Cardiac muscle cell (in vitro differentiated cells and primary cell): ENCODE data around the gene FCRLA. TPM values are rescaled to one million over a fixed set of nuclear protein-coding genes. Genes with fewer than 3 reads are reported as not detected.

ENCODE experiments used
- DNase-seq, 2 donors: peaks; one replicate each; pipeline versions ENCODE4 v3.0.0 to v3.0.0-alpha.2; 2010 to 2017; ENCODE audit warnings: low read depth in 1 of 2, low spot score in 1 of 2
- H3K27ac ChIP-seq: fragments of 200-600 bp; sonication (generic); 2 replicates; pipeline ENCODE4 v1.5.1; 2016
- H3K27me3 ChIP-seq: fragments of 200-600 bp; sonication (generic); 2 replicates; pipeline ENCODE4 v1.6.0; 2016; ENCODE audit warnings: control low read depth
- H3K36me3 ChIP-seq: fragments of 200-600 bp; sonication (generic); 2 replicates; pipeline ENCODE4 v1.5.1; 2016; ENCODE audit warnings: control low read depth
- H3K4me1 ChIP-seq: fragments of 200-600 bp; sonication (generic); 2 replicates; pipeline ENCODE4 v1.8.1; 2017; ENCODE audit warnings: low read depth, mild to moderate bottlenecking, mixed run types
- H3K4me3 ChIP-seq: fragments of 200-600 bp; sonication (generic); 2 replicates; pipeline ENCODE4 v1.5.1; 2016; ENCODE audit warnings: mild to moderate bottlenecking
- H3K9me3 ChIP-seq: fragments of 200-600 bp; sonication (generic); 2 replicates; pipeline ENCODE4 v1.5.1; 2017; ENCODE audit warnings: low read depth, mild to moderate bottlenecking, control low read depth
- polyA plus RNA-seq: library from polyadenylated mRNA; unstranded; fragments of >200 nt; fragmentation: Nextera tagmentation; extraction: Ambion mirVana; gene quantifications from 2 replicates; pipeline ENCODE4 v1.2.1, GENCODE V29; 2016
- total RNA-seq: library from RNA; depleted of rRNA; stranded (reverse); fragments of >200 nt; gene quantifications from 2 replicates; pipeline ENCODE4 v1.2.3, GENCODE V29; 2016
- TF ChIP-seq, protein P1 (sequence below): IDR thresholded peaks from 2 replicates; pipeline ENCODE4 v1.5.1; 2012; ENCODE audit warnings: low read depth, mild to moderate bottlenecking, low read length

Gene FCRLA
- total and polyA plus RNA-seq, 2 experiments from 2014 or later: not detected

DNA sequence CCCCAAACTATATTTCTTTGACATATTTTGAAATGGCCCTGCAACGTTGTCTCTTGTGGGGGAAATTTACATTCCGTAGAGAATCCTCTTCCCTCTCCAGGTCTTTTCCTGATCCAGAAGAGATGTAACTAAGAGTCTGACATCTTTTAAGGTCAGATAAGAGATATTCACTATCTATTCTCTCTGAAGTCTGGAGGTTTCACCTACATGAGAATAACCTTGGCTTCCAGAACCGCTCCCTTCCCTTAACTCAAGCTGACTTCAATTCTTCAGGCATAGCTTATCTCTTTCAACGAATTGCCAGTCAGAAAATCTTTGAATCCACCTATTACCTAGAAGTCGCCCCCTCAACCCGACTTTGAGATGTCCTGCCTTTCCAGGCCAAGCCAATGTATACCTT lies 24.2 kb downstream of the FCRLA start:
- Histone ChIP-seq H3K27me3 (peaks cover 6% of the 10 kb centered on the region), H3K36me3 (no peaks in the 10 kb centered on the region), H3K4me1 (no peaks in the 10 kb centered on the region), H3K4me3 (no peak overlapping the region), H3K9me3 (no peaks in the 10 kb centered on the region), H3K27ac (no peak overlapping the region)
- DNase-seq: no peak
- TF ChIP-seq, protein P1, sequence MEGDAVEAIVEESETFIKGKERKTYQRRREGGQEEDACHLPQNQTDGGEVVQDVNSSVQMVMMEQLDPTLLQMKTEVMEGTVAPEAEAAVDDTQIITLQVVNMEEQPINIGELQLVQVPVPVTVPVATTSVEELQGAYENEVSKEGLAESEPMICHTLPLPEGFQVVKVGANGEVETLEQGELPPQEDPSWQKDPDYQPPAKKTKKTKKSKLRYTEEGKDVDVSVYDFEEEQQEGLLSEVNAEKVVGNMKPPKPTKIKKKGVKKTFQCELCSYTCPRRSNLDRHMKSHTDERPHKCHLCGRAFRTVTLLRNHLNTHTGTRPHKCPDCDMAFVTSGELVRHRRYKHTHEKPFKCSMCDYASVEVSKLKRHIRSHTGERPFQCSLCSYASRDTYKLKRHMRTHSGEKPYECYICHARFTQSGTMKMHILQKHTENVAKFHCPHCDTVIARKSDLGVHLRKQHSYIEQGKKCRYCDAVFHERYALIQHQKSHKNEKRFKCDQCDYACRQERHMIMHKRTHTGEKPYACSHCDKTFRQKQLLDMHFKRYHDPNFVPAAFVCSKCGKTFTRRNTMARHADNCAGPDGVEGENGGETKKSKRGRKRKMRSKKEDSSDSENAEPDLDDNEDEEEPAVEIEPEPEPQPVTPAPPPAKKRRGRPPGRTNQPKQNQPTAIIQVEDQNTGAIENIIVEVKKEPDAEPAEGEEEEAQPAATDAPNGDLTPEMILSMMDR: no peak

DNA sequence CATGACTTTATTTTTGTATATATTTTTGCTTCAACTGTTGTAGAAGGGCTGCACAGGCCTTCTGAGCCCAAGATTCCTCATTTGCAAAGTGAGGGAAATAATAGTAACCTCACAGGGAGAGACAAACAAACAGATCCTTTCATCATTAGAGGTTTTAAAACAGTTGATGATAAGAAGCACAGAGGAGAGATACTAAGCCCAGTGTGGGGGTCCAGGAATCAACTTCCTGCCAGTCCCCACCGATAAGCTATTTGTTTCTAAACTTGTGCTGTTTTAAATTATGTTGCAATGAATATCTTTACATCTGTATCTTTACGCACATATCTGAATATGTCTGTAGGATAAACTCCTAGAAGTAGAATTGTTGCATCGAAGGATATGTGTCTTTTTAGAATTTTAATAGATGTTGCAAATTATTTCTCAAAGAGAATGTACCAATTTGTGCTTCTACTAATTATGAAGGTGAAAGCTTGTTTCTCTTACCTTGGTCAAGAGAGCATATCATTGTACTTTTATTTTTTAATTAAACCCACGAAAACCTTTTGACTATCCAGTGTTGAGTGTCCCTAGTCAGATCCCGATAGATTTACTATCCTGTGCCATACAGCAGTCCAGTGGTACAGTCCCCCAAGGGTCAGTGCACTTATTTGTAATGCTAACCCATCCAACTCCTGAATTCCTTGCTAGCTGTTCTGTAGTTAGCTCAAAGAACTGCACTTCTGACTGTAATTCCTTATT lies 25.1 kb downstream of the FCRLA start:
- Histone ChIP-seq H3K36me3 (no peaks in the 10 kb centered on the region), H3K27me3 (peaks cover 6% of the 10 kb centered on the region), H3K4me3 (no peak overlapping the region), H3K9me3 (no peaks in the 10 kb centered on the region), H3K27ac (no peak overlapping the region), H3K4me1 (no peaks in the 10 kb centered on the region)
- DNase-seq: no peak
- TF ChIP-seq, protein P1: no peak

DNA sequence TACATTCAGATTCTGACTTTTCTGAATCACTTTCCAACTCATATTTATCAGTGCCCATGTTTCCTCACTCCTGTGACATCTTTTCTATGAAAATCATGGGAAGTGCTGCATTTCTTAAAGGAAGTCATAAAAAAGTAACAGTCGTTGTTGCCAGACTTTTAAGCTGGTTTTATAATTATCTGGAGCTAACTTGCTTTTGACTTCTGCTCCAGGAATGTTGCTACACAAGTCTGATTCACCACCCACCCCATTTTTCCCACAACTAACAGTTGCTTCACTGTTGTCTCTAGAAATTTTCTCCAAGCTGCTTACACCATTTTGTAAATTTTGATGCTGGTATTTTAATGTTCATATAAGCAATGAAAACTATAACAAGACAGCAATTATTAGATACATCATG lies 26.5 kb downstream of the FCRLA start:
- Histone ChIP-seq H3K27me3 (peaks cover 6% of the 10 kb centered on the region), H3K9me3 (no peaks in the 10 kb centered on the region), H3K4me1 (no peaks in the 10 kb centered on the region), H3K4me3 (no peak overlapping the region), H3K27ac (no peak overlapping the region), H3K36me3 (no peaks in the 10 kb centered on the region)
- TF ChIP-seq, protein P1: no peak
- peak in 1 of 2 donors; percentile 88 for DNase-seq

DNA sequence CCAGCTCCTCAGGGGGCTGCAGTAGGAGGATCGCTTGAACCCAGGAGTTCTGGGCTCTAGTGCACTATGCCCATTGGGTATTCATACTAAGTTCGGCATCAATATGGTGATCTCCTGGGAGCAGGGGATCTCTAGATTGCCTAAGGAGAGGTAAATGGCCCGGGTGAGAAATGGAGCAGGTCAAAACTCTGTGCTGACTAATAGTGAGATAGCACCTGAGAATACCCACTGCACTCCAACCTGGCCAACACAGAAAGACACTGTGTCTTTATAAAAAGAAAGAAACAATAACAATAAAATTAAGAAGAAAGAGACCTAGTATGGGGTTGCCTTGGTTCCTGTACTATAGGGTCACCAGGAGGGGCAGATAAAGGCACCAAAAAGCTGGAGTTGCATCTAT lies 28.8 kb downstream of the FCRLA start:
- H3K4me3 ChIP-seq: no peak overlapping the region
- peaks cover 6% of the 10 kb centered on the region for H3K27me3 ChIP-seq
- no peaks in the 10 kb centered on the region for H3K9me3 ChIP-seq
- H3K27ac ChIP-seq: no peak overlapping the region
- no peaks in the 10 kb centered on the region for H3K4me1 ChIP-seq
- H3K36me3 ChIP-seq: no peaks in the 10 kb centered on the region
- DNase-seq: no peak
- TF ChIP-seq, protein P1: no peak

DNA sequence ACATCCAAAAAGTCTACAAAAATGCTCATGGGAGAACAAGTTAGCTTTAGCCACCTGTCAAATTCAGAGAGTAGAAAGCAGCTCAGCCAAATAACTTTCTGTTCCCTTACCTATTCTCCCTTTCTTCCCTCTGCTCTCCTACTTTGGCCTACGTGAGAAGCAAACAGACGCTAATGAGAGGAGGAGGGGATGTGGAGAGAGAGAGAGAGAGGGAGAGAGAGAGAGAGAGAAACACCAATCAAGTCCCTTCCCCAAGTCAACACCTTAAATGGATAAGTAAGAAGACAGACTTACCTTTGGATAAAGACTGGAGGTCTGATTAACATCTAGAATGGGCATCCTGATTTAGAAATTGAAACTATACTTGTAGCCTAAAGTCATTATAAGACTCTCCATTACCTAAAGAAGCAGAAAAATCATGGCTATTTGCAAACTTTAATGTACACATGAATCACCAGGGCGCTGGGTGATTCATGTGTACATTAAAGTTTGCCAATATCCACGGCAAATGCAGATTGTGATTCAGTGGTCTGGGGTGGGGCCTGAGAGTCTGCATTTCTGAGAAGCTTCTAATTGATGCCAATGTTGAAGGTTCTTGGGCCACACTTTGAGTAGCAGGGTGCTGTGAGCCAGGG lies 29.4 kb downstream of the FCRLA start:
- no peak overlapping the region for H3K27ac ChIP-seq
- H3K4me3 ChIP-seq: no peak overlapping the region
- no peaks in the 10 kb centered on the region for H3K36me3 ChIP-seq
- peaks cover 6% of the 10 kb centered on the region for H3K27me3 ChIP-seq
- no peaks in the 10 kb centered on the region for H3K9me3 ChIP-seq
- peak in 1 of 2 donors; percentile 11 for DNase-seq
- TF ChIP-seq, protein P1: no peak
- no peaks in the 10 kb centered on the region for H3K4me1 ChIP-seq
